GM12865 (cell line): ENCODE data around the gene WDR36.

Experiments
- DNase-seq: peaks from one replicate; pipeline ENCODE4 v3.0.0; 2010; ENCODE audit warnings: low read depth
- H3K4me3 ChIP-seq: 2 replicates; pipeline ENCODE4 v1.5.1; 2011; ENCODE audit warnings: mild to moderate bottlenecking, low read depth, low read length, control low read depth
- TF ChIP-seq, protein P1 (sequence below): IDR thresholded peaks from 2 replicates; pipeline ENCODE4 v1.5.1; 2011; ENCODE audit warnings: low read length, control low read depth, low read depth, inconsistent platforms; ENCODE audit not compliant: insufficient read depth; ENCODE audit errors: missing control alignments

WDR36 gene

DNA sequence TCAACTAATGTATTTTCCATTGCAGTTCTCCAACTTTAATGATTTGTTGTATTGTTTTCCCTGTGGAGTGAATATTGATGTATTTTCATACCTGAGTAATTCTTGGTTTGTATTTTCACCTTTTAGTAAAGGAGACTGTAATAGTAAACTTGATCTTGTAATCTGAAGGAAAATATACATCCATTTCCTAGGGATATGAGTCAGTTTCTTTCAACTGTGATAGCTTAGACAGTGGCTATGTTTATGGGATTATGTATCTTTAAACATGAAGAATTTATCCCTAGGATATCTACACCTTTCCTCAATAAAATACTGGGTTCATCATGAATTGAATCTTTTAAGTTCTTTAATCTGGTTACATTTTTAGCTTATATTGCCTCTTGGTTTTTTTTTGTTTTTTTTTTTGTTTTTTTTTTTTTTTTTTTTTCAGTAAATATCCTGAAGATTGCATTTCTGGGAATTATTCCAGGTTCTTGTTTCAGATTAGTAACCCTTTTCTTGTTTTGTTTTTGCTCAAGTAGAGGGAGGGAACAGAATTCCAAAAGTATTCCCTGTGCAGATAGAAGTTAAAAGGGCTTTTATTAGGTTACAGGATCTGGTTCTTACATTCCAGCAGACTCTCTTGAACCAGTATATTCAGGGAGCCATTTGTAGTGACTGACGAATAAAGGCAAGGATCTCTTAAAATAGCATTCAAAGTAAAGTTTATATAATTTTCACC, 7.1 kb downstream of the WDR36 start:
- DNase-seq: no peak
- no peak overlapping the region for H3K4me3 ChIP-seq
- TF ChIP-seq, protein P1, sequence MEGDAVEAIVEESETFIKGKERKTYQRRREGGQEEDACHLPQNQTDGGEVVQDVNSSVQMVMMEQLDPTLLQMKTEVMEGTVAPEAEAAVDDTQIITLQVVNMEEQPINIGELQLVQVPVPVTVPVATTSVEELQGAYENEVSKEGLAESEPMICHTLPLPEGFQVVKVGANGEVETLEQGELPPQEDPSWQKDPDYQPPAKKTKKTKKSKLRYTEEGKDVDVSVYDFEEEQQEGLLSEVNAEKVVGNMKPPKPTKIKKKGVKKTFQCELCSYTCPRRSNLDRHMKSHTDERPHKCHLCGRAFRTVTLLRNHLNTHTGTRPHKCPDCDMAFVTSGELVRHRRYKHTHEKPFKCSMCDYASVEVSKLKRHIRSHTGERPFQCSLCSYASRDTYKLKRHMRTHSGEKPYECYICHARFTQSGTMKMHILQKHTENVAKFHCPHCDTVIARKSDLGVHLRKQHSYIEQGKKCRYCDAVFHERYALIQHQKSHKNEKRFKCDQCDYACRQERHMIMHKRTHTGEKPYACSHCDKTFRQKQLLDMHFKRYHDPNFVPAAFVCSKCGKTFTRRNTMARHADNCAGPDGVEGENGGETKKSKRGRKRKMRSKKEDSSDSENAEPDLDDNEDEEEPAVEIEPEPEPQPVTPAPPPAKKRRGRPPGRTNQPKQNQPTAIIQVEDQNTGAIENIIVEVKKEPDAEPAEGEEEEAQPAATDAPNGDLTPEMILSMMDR: no peak

DNA sequence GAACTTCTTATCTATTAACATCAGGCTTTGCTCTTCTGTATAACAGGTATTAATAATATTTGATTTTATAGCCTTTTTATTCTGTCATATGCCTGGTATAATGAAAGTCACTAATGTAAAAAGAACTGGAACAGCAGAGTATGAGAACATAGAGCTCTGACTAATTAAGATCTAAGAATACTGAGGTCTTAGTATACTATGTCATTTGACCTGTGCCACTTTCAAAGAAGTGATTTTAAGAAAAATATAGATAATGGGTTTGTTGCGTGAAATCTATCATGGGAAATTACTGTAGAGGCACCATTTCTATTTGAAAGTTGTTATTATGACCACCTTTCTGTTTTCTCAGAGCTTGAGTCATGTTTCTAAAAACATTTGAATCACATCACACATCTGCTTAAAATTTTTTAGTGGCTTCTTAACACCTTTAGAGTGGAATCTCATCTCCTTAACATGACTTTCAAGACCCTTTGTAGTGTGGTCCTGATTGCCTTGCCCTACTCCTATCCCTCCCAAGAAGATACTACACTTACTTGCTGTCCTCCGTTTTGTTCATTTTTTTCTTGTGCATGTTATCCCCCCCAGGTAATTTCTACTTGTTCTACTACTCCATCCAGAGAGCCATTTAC, 14.3 kb downstream of the WDR36 start:
- TF ChIP-seq, protein P1: no peak
- no peak for DNase-seq
- no peak overlapping the region for H3K4me3 ChIP-seq

DNA sequence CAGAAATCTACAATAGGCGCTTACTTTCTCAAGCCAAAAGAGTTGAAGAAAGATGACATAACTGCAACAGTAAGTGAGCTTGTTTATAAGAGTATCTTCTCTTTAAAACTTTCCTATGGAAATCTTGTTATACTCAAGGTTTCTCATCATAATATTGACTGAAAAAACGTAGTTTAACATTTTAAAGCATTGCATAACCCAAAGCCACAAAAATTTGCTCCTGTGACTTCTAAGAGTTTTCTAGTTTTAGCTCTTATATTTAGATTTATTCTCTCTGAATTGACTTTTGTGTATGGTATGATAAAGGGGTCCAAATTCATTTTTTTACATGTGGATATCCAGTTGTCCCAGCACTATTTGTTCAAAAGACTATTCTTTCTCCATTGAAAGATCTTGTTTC, 15.2 kb downstream of the WDR36 start:
- TF ChIP-seq, protein P1: no peak
- DNase-seq: no peak
- H3K4me3 ChIP-seq: no peak overlapping the region

DNA sequence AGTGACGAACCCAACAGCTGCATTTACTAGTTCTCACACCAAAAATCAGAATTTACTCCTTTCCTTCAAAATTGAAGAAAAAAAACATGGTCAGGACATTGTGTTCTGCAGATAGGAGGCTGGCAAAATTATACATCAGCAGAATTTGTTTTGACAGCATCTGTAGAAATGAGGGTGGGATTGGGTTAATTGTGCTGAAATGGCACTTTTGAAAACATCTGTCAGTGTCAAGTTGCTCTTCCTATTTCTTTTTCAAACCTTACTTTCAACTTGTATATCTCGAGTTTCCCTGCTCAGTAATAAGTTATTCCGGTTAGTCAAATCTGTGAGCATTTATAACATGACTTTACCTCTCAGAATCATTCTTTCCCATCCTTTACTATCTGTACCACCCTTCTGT, 19.8 kb downstream of the WDR36 start:
- TF ChIP-seq, protein P1: no peak
- no peak overlapping the region for H3K4me3 ChIP-seq
- no peak for DNase-seq

DNA sequence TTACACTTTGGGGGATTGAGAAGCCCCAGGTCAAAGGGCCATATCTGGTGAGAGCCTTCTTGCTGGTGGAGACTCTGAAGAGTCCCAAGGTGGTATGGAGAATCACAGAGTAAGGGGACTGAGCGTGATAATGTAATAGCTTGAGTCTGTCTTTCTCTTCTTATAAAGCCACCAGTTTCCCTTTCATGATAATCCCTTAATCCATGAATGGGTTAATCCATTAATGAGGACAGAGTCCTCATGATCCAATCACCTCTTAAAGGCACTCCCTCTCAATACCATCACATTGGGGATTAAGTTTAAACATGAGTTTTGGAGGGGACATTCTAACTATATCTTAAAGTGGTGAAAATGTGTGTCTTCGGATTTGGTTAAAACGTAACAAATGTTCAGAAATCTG, 21.5 kb downstream of the WDR36 start:
- TF ChIP-seq, protein P1: no peak

DNA sequence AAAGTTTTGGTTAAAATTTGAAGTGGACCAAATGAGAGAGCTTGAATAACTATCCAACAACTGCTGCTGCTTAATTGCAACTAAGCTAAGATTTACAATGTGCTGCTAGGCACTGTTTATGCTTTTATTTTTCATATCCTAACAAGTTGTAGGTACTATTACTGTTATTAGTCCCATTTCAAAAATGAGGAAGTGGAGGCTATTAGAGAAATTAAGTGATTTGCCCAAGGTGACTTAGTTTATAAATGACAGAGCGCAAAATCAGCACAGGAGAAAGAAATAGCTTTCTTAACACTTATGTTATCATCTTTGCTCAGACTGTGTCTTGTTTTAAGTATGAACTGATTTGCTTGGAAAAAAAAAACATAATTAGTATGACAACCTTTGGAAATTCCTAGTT, 23.1 kb downstream of the WDR36 start:
- TF ChIP-seq, protein P1: no peak
- DNase-seq: no peak
- H3K4me3 ChIP-seq: no peak overlapping the region

More for the DNA sequence above, 21.5 kb downstream of the WDR36 start:
- no peak for DNase-seq
- no peak overlapping the region for H3K4me3 ChIP-seq

DNA sequence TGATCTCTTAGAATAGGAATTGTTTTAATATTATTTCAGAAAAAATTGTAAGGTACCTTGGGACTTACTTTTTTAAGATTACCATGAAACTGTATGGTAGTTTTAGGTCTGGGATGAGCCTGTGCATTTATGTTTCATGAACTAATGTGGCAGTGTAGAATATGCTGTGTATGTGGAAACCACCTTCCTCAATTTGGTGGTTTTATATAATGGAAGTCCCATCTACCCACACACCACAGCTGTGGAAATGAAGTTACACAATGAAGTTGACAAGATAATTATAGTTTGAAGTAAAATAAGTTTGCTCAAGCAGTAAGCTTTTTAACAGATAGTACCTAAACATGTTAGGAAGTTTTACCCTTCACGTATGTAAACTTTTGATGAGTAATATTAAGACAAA, 24.4 kb downstream of the WDR36 start:
- no peak for DNase-seq
- H3K4me3 ChIP-seq: no peak overlapping the region
- TF ChIP-seq, protein P1: no peak
